GM21717 (cell line): ENCODE results near the gene DMXL1.
"Not testable (repeated sequence)": the region's sequence is repeated elsewhere in the genome, so short reads cannot be mapped to it uniquely, and the experiment has no call there.

Source experiments
- ATAC-seq: cut with Tn5 transposase; IDR thresholded peaks from one replicate; pipeline ENCODE4 v1.9.1; 2021; ENCODE audit warnings: mild to moderate bottlenecking, moderate library complexity; ENCODE audit not compliant: unreplicated experiment

DMXL1 gene

DNA sequence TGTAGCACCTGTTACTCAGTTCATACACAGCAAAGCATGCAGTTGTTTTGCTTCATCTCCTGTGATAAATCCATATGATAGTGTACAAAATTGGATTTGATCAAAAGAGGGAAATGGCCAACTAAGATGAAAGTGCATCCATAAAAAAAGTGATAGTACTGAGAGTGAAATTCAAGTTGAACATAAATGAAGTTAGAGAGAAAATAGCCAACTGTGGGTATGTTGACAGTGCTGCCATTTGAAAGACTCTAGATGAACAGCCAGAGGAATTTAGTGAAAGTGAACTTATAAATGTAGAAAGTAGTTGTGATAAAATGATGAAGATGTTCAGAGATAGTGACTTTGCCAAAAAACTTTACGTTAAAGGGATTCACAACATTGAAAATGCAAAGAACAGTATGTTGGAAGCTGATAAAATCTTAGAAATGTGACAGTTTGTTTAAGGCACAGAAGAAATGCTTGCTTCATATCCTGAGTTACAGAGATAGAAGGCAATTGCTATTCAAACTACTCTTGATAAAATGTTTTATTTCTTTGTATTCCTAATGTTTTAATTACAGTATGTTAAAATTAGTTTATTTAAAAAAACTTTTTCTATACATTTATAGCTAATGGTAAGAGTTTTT lies 119.7 kb downstream of the DMXL1 start:
- ATAC-seq = no peak

DNA sequence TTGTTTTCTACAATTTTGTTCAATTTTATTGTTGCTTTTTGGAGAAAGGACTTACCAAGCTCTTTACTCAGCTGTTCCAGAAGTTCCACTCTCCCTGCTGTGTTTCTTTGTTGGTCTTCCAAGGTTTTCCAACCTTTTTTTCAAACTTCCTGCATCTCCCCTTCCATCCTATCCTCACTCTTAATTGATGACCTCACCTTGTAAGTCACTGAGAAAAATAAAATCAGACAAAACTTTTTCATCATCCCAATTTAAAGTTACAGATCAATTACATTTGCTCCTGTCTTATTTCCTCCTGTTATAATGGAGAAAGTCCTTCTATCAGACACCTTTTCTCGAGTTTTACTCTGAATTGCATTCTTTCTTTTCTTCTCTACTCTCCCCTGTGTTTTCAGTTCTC lies 121.1 kb downstream of the DMXL1 start:
- ATAC-seq = no peak

DNA sequence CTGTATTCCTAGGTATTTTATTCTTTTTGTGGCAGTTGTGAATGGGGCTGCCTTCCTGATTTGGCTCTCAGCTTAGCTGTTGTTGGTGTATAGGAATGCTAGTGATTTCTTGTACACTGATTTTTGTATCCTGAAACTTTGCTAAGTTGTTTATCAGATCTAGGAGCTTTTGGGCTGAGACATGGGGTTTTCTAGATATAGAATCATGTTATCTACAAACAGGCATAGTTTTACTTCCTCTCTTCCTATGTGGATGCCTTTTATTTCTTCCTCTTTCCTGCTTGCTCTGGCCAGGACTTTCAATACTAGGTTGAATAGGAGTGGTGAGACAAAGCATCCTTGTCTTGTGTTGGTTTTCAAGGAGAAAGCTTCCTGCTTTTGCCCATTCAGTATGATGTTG lies 129.9 kb downstream of the DMXL1 start:
- no peak for ATAC-seq

DNA sequence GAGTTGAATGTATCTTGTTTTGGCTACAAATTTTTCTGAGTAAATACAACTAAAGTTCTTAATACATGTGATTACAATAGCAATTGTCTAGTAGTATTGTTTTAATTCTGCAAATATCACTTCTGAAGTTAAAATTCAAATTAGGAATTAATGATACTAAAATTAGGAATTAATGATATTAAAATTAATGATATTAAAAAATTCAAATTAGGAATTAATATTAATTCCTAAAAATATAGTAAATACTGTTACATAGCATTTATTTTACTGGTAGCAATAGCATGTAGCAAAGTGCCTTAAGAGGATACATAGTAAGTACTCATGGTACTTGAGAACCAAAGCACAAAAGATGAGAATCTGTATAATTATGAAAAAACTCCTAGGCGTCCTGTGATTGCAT lies 136.2 kb downstream of the DMXL1 start:
- ATAC-seq = no peak

DNA sequence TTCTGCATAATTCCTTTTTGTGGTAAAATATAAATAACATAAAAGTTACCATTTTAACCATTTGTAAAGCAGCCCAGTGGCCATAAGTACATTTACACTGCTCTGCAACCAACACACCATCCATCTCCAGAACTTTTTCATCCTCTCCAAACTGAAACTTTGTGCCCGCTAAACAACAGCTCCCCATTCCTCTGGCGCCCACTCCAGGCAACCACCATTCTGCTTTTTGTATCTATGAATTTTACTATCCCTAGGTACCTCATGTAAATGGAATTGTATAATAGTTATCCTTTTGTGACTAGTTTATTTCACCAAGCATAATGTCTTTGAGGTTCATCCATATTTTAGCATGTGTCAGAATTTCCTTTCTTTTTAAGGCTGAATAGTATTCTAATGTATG lies 141.1 kb downstream of the DMXL1 start:
- ATAC-seq = no peak

DNA sequence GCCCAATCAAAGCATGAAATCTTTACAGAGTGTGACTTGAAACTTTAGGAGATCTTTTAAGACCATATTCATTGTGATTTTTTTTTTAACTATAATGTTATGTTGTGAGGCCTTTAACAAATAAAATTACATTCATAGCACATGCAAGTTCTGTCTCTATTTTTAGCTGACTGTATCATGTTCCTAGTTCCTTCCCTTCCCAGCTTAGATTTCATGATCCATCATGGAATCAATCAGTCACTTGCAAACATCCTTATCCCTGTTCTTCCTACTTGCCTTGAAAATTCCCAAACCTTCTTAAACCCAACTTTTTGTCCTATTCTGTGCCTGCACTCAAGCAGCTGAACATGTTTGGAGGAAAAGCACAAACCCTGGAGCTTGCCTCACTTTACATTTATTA lies 141.8 kb downstream of the DMXL1 start:
- ATAC-seq = no peak

DNA sequence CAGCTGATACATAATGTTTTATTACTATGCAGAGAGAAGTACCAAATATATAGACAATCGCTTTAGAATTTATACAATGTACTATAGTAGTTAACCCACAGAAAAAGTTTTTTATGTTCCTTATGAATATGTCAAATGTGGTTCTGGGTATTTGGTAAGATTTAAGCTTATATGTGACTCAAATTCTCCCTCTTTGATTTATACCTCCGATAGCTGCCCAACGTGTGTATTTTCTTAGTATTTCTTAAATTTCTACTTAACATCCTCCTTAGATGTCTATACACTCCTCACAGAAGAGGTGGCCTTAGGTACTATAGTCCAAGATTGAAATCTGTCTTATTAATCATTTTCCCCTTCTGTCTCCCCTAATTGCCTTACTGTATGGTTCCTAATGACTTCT lies 146.3 kb downstream of the DMXL1 start:
- ATAC-seq = no peak

DNA sequence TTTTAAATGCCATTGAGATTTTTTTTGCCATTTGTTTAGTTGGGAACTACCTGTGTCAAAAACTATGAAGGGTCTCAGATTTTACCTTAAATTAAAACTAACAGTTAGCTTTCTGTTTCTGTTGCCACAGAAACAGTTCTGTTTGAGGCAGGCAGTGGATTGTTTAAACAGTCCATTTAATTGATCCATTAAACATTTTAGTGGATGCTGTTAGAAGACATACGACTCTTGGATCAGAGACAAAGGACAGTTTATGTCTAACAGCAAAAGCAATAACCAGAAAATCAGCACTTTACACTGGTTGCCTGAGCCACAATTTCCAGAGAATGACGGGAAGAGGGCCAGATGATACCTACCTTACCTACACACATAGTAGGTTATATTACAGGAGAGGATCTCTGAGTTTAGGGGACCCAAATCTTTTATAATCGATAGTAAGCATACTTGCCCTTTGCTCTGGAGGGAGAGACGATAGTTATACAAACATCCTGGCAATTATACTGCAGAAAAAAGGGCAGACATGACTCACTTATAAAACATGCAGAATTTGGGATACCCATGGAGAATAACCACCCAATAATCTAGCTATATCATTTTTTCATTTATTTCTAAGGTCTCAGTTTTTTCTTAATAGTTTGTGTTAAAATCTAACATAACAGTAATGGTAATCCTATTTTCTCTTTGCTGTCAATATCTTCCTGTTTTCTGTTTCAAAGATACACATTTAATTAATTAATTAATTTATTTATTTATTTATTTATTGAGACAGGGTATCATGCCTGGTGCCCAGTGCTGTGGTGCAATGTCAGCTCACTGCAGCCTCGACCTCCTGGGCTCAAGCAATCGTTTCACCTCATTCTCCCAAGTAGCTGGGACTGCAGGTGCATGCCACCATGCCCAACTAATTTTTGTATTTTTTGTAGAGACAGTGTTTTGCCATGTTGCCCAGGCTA lies 148.2 kb downstream of the DMXL1 start:
- no peak for ATAC-seq

DNA sequence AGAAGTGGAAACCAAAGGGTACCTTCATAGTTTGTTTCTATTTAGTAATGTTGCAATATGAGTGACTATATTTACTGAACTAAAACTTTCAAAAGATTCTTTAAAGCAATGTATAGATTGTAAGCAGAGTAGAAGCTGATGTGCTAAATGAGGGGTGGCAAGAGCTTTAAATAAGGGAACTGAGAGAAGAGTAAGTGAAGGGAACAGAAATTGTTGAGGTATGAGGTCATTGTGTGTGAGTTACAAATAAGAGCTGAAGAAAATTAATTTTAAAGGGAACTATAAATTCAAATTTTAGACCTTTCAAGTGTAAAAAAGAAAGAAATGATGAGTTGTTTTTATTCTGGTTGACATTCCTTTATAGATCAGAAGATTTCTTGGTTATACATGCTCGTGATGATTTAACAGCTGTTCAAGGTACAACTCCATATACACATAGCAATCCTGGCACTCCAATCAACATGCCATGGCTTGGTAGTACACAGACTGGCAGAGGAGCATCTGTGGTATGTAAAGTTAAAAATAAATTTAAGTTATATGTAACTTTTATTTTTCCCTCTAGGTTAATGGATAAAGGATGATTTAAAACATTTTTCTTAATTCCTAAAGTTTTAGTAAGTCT lies 149.8 kb downstream of the DMXL1 start:
- ATAC-seq = peak; percentile 91

DNA sequence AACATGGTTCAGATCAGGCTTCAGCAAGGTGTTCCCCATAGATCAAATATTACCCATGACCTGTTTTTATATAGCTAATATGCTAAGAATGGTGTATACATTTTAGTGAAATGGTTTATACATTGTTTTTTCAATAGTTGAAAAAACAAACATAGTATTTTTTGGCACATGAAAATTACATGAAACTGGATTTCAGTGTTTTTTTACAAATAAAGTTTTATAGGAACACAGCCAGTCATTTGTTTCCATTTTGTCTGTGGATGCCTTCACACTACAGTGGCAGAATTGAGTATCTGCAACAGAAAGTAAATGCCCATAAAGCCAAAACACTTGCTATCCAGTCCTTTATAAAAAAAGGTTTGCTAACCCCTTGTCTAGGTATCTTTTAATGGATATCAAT lies 150.4 kb downstream of the DMXL1 start:
- ATAC-seq = no peak

DNA sequence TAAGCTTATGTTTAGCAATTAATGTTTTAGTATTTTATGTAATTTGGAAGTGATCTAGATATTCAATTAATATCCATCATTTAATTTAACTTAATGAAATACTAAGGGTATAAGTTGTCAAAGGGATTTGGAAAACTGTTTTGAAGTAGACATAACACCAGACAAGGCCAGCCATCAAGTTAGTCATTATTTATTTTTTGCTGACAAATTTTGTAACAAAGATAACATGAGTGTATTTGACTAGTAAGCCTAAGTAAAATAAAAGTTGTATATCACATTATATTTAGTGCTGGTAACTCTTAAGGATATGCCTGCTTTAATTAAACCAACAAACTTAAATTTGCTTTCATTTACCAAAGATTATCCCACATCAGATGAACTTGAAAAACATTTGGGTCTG lies 159.1 kb downstream of the DMXL1 start:
- ATAC-seq = no peak

DNA sequence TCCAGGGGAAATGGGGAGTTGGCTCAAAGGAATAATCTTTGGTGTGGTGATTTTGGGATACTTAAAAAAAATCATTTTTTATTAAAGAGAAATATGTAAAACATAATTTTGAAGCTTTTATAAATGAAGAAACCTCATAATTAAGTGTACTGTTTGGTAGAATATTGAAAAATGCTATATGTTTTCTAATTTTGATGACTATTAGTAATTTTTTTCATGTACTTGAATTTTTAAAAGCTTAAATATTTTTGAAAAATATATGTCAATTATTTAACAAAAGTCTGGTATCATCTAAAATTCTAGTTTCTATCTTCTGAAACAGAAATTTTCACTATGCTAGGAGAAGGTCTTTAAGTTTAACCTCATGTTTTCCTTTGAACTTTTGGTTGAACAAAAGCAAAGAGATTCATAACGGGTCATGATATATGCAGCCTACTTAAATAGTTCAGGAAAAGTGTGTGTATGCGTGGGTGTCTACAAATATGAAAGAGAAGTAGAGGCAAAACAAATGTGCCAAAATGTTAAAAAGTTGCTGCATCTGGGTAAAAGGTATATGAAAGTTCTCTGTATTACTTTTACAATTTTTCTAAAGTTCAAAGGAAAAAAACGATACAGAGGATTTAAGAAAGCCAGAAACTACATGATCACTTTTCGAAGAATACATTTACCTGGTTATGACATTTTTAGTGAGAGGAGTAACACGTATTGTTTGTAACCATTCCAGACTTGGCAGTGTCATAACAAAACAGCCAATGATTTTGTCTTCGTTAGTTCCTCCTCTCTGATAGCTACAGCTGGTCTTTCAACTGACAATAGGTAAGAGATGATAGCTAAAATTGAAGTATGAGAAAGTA lies 167.6 kb downstream of the DMXL1 start:
- no peak for ATAC-seq

DNA sequence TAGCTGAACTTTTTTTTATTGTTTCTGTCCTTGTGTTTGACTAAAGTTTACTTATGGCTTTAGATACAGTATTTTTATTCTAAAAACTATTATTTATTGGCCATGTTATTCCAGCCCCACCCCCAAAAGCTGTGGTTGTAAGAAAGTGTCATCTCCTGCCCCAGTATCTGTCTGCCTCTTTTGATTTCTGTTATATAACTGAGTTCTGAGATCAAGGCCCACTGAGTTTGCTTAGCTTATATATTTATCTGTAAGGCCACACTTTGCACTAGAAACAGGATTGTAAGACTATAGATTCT lies 168.2 kb downstream of the DMXL1 start:
- ATAC-seq = no peak

DNA sequence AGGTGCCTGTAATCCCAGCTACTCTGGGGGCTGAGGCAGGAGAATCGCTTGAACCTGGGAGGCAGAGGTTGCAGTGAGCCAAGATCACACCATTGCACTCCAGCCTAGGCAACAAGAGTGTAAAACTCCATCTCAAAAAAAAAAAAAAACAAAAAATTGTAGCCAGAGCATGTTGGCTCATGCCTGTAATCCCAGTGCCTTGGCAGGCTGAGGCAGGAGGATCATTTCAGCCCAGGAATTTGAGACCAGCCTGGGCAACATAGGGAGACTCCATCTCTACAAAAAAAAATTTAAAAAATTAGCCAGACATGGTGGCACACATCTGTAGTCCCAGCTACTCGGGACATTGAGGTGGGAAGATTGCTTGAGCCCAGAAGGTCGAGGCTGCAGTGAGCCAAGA lies 168.9 kb downstream of the DMXL1 start:
- ATAC-seq = not testable (repeated sequence)

DNA sequence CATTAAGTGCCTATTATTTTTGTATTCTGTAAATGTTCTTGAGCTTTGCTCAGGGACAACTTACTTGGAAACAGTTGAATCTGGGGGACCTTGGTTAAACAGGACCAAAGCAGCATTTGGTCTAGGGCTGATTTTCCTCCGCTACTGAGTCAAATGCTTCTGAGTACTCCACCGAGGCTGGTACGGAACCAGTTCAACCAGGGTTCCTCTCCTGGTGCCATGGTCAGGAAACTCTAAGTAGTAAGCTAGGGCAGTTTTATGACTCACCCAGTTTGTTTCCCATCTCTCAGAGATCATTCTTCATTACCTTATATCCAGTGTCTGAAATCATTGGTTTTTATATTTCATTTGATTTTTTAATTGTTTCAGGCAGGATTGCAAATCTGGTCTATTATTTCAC lies 173.0 kb downstream of the DMXL1 start:
- no peak for ATAC-seq

DNA sequence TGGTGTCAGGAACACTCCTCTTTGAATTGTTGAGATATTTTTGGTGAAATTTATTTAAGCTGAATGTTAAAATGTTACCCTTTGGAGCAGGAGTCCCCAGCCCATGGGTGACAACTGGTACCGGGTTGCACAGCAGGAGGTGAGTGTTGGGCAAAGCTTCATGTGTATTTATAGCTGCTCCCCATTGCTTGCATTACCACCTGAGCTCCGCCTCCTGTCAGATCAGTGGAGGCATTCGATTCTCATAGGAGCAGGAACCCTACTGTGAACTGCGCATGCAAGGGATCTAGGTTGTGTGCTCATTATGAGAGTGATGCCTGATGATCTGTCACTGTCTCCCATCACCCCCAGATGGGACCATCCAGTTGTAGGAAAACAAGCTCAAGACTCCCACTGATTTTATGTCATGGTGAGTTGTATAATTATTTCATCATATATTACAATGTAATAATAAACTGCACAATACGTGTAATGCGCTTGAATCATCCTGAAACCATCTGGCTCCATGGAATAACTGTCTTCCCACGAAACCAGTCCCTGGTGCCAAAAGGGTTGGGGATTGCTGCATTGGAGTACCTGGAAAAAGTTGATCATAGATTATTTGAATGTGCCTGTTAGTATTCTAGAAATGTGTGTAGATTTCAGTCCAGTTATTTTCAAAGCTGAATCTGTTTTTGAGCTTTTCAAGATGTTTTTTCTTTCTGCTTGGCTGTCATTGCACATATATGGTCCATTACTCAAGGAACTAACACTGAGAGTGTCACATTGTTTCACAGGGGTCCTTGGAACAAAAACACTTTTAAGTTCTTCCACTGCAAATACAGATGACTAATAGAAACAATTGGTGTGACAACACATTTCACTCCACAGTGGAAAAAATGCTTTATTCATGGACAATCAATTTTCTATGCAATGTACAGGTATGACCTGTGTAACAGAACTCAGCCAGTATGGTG lies 180.3 kb downstream of the DMXL1 start:
- no peak for ATAC-seq

DNA sequence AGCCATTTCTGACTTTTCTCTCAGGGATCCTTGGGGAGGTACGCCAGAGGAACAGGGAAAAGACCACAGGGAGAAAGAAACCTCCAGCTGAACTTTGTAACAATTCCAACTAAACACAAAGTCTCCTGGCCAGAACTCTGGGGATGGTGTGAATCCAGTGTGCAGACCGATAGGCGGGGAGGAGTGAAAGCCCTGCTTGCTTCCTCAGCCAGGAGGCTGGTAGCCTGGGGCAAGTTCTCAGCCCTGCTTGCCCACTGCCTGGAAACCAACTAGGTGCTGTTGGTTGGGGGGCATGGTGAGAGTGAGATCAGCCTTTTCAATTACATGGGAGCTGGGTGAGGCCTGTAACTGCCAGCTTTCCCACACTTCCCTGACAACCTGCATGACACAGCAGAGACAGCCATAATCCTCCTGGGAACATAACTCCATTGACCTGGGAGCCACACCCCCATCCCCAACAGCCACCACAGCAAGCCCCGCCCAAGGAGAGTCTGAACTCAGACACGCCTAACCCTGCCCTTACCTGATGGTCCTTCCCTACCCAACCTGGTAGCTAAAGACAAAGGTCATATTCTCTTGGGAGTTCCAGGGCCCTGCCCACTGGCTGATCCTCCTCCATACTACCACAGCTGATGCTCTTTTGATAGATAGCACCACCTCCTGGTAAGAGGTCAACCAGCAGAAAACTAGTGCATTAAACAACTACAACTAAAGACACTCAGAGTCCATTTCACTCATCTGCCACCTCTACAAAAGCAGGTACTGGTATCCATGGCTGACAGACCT lies 184.9 kb downstream of the DMXL1 start:
- ATAC-seq = no peak

DNA sequence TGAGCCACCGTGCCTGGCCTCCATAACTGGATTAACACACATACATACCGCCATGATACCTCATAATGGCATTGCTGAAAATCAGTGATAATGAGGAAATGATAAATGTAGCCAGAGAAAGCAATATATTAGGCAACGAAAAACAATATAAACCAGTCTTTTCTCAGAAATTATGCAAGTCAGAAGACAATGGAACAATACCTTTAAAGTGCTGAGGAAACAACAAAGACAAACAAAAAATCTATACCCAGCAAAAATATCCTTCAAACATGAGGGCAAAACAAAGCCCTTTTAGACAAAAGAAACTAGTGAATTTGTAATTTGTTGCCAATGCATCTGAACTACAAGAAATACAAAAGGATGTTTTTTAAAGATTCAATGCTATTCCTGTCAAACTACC lies 186.7 kb downstream of the DMXL1 start:
- no peak for ATAC-seq

DNA sequence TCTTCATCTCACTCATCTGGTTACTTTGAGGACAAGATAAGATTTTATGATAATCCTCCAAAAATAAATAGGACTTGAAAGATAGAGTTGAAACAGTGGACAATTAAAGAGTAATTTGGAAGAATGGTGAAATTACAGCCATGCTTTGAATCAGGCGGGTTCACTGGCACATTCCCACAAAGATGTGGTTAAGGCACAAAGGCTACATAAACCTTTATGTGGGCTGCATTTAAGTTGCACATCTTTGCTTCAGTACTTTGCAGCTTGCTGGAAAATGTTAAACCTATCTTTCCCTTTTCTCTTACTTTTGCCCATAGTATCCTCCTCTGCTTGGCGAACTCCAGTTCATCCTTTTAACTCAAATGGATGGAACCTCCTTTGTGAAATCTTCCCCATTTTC lies 192.8 kb downstream of the DMXL1 start:
- ATAC-seq = no peak
